Measurements from ENCODE around the gene DNAH14.

GRCh38 chr1:225224287-225224686 lies 294.8 kb downstream of the DNAH14 start:
- no peak for TF ChIP-seq CTCF (IDR thresholded peaks at IDR 0.05)
- no peak for TF ChIP-seq EP300 (IDR thresholded peaks at IDR 0.05)
